NT2/D1 (cell line): ENCODE measurements around the gene SPRYD3.

Experiments
- DNase-seq: peaks from one replicate; pipeline ENCODE4 v3.0.0-alpha.2; 2011; ENCODE audit warnings: low read depth, low spot score
- H3K27me3 ChIP-seq: 2 replicates; pipeline ENCODE4 v1.6.0; 2011; ENCODE audit warnings: mild to moderate bottlenecking; ENCODE audit not compliant: insufficient read length, insufficient read depth
- H3K36me3 ChIP-seq: 2 replicates; pipeline ENCODE4 v1.6.1; 2011; ENCODE audit warnings: mild to moderate bottlenecking, low read length, mixed read lengths; ENCODE audit not compliant: insufficient read depth, insufficient read length
- H3K4me1 ChIP-seq: 2 replicates; pipeline ENCODE4 v1.5.1; 2011; ENCODE audit not compliant: insufficient read depth, insufficient read length
- H3K4me3 ChIP-seq: 2 replicates; pipeline ENCODE4 v1.5.1; 2011; ENCODE audit warnings: low read depth; ENCODE audit not compliant: insufficient read length
- H3K9ac ChIP-seq: 2 replicates; pipeline ENCODE4 v1.6.0; 2011; ENCODE audit warnings: low read depth; ENCODE audit not compliant: insufficient read length
- H3K9me3 ChIP-seq: 2 replicates; pipeline ENCODE4 v1.5.1; 2011; ENCODE audit warnings: mild to moderate bottlenecking, low read length; ENCODE audit not compliant: insufficient read depth
- SUZ12 ChIP-seq: IDR thresholded peaks from 2 replicates; pipeline ENCODE4 v1.6.1; 2011; ENCODE audit not compliant: insufficient read length, insufficient read depth; ENCODE audit errors: extremely low read depth
- YY1 ChIP-seq: IDR thresholded peaks from 2 replicates; pipeline ENCODE4 v1.6.1; 2011; ENCODE audit not compliant: insufficient read length, insufficient read depth
- ZNF274 ChIP-seq: IDR thresholded peaks from 2 replicates; pipeline ENCODE4 v1.6.1; 2011; ENCODE audit warnings: mild to moderate bottlenecking, low read depth, low read length

SPRYD3 gene

GRCh38 chr12:53063708-53064612, 15.2 kb downstream of the SPRYD3 start:
- Histone ChIP-seq H3K36me3 (peaks cover 29% of the 10 kb centered on the region), H3K9me3 (no peaks in the 10 kb centered on the region), H3K9ac (no peak overlapping the region), H3K4me3 (no peak overlapping the region), H3K4me1 (peaks cover 14% of the 10 kb centered on the region), H3K27me3 (no peaks in the 10 kb centered on the region)
- DNase-seq = no peak
- TF ChIP-seq ZNF274 (no peak), SUZ12 (no peak), YY1 (no peak)

- TF ChIP-seq SUZ12 (no peak), YY1 (no peak), ZNF274 (no peak)
- H3K9ac ChIP-seq = no peak overlapping the region
- H3K36me3 ChIP-seq = peaks cover 29% of the 10 kb centered on the region
- H3K4me1 ChIP-seq = peaks cover 12% of the 10 kb centered on the region
- no peak for DNase-seq
- H3K4me3 ChIP-seq = no peak overlapping the region
- no peaks in the 10 kb centered on the region for H3K9me3 ChIP-seq
- peaks cover 2% of the 10 kb centered on the region for H3K27me3 ChIP-seq
Measured at GRCh38 chr12:53062977-53063707, 16.0 kb downstream of the SPRYD3 start.

GRCh38 chr12:53062011-53062961, 16.9 kb downstream of the SPRYD3 start:
- Histone ChIP-seq H3K4me3 (no peak overlapping the region), H3K36me3 (peaks cover 24% of the 10 kb centered on the region), H3K9ac (no peak overlapping the region), H3K4me1 (peaks cover 9% of the 10 kb centered on the region), H3K27me3 (peaks cover 10% of the 10 kb centered on the region), H3K9me3 (no peaks in the 10 kb centered on the region)
- no peak for TF ChIP-seq YY1
- no peak for DNase-seq

- H3K9me3 ChIP-seq = no peaks in the 10 kb centered on the region
- H3K36me3 ChIP-seq = peaks cover 23% of the 10 kb centered on the region
- no peak for DNase-seq
- H3K4me3 ChIP-seq = no peak overlapping the region
- TF ChIP-seq ZNF274 (no peak), SUZ12 (no peak), YY1 (no peak)
- peaks cover 10% of the 10 kb centered on the region for H3K27me3 ChIP-seq
- no peak overlapping the region for H3K9ac ChIP-seq
- H3K4me1 ChIP-seq = peaks cover 9% of the 10 kb centered on the region
Measured at GRCh38 chr12:53061404-53062010, 17.7 kb downstream of the SPRYD3 start.

GRCh38 chr12:53060721-53061276, 18.4 kb downstream of the SPRYD3 start:
- no peak overlapping the region for H3K9ac ChIP-seq
- peaks cover 17% of the 10 kb centered on the region for H3K36me3 ChIP-seq
- no peak for TF ChIP-seq ZNF274
- no peak for TF ChIP-seq YY1
- TF ChIP-seq SUZ12 = no peak
- H3K4me1 ChIP-seq = peaks cover 6% of the 10 kb centered on the region
- no peaks in the 10 kb centered on the region for H3K9me3 ChIP-seq
- H3K4me3 ChIP-seq = no peak overlapping the region
- DNase-seq = no peak
- H3K27me3 ChIP-seq = peaks cover 10% of the 10 kb centered on the region

- no peak for TF ChIP-seq ZNF274
- Histone ChIP-seq H3K27me3 (peaks cover 10% of the 10 kb centered on the region), H3K9me3 (no peaks in the 10 kb centered on the region), H3K36me3 (peaks cover 11% of the 10 kb centered on the region), H3K4me3 (no peak overlapping the region), H3K4me1 (peaks cover 6% of the 10 kb centered on the region), H3K9ac (no peak overlapping the region)
- no peak for DNase-seq
Measured at GRCh38 chr12:53060064-53060720, 19.0 kb downstream of the SPRYD3 start.
